ENCODE results near the gene HOXB8. TPM values are rescaled to one million over a fixed set of nuclear protein-coding genes. Genes with fewer than 3 reads are reported as not detected.

HOXB8 gene
- total and polyA plus RNA-seq, 3 experiments from 2014 or later: not detected

GRCh38 chr17:48609759-48610281, 5.3 kb downstream of the HOXB8 start:
- Mint-ChIP-seq H3K4me1 (peaks cover 29 to 48% (median 41%) of the 10 kb centered on the region in 3 donors), H3K27me3 (peaks cover 71 to 78% of the 10 kb centered on the region in 2 donors), H3K9me3 (peaks cover 0 to 3% (median 0%) of the 10 kb centered on the region in 5 donors), H3K4me3 (peak overlapping the region; percentile 75 to 98 (median 93)), H3K27ac (peak overlapping the region in 1 of 8 donors; percentile 11), H3K36me3 (peaks cover 0 to 6% (median 0%) of the 10 kb centered on the region in 3 donors)
- DNase-seq: no peak
- Histone ChIP-seq H3K4me1 (ENCODE audit: insufficient read depth, low read length) (peaks cover 44% of the 10 kb centered on the region), H3K27ac (ENCODE audit: low read depth, low read length) (peak overlapping the region; percentile 57), H3K27me3 (ENCODE audit: insufficient read depth, low read length, poor library complexity, severe bottlenecking) (peaks cover 46% of the 10 kb centered on the region), H3K4me3 (ENCODE audit: low read length) (peak overlapping the region; percentile 90), H3K36me3 (ENCODE audit: insufficient read depth, low read length) (no peaks in the 10 kb centered on the region), H3K9me3 (ENCODE audit: low read length) (no peaks in the 10 kb centered on the region)
- POLR2A ChIA-PET: interaction anchor here (0.6 to 0.9 kb wide), 2 partner anchors 9 to 15 kb away, joined by 3 read pairs; no protein-coding TSS in a partner anchor
- CTCF ChIA-PET: interaction anchor here (1.0 to 2.1 kb wide), 4 partner anchors 8 to 347 kb away, joined by 3 to 8 read pairs (median 6); partner anchors contain the start of gene HOXB5

DNA sequence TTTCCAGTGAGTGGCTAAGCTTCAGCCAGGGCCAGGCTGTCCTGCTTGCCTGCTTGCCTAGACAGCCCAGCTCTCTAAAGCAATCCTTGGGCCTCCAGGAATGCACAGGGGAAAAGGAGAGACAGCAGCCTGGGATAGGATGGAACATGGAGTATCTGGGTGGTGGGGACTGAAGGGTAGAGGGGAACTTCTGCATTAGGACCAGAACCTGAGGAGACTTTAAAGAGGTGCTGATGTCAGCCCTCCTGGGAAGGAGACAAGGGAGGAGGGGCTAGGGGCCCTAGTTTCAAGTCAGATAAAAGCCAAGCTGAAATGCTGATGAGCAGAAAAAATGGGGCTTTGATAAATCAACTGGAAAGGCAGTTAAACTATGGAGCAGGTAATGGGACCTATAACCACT, 6.1 kb downstream of the HOXB8 start:
- H3K27ac ChIP-seq (ENCODE audit: low read depth, low read length): peak overlapping the region; percentile 57
- Mint-ChIP-seq H3K4me1 (peaks cover 28 to 48% (median 41%) of the 10 kb centered on the region in 3 donors), H3K27me3 (peaks cover 73 to 79% of the 10 kb centered on the region in 2 donors), H3K36me3 (peaks cover 0 to 6% (median 0%) of the 10 kb centered on the region in 3 donors), H3K4me3 (peak overlapping the region; percentile 10 to 97 (median 66)), H3K27ac (peak overlapping the region in 2 of 8 donors; percentile 7 to 48), H3K9me3 (peaks cover 0 to 3% (median 0%) of the 10 kb centered on the region in 5 donors)
- no peak overlapping the region for H3K4me3 ChIP-seq (ENCODE audit: low read length)
- H3K9me3 ChIP-seq (ENCODE audit: low read length): no peaks in the 10 kb centered on the region
- ChIA-PET POLR2A (interaction anchor here (0.9 to 1.0 kb wide), 2 partner anchors 10 to 16 kb away, joined by 3 read pairs; partner anchors contain the start of gene HOXB5), CTCF (interaction anchor here (1.3 to 2.1 kb wide), 2 partner anchors 9 to 16 kb away, joined by 3 to 8 read pairs; partner anchors contain the start of gene HOXB5)
- peaks cover 47% of the 10 kb centered on the region for H3K27me3 ChIP-seq (ENCODE audit: insufficient read depth, low read length, poor library complexity, severe bottlenecking)
- DNase-seq: no peak
- H3K4me1 ChIP-seq (ENCODE audit: insufficient read depth, low read length): peaks cover 36% of the 10 kb centered on the region
- no peaks in the 10 kb centered on the region for H3K36me3 ChIP-seq (ENCODE audit: insufficient read depth, low read length)

DNA sequence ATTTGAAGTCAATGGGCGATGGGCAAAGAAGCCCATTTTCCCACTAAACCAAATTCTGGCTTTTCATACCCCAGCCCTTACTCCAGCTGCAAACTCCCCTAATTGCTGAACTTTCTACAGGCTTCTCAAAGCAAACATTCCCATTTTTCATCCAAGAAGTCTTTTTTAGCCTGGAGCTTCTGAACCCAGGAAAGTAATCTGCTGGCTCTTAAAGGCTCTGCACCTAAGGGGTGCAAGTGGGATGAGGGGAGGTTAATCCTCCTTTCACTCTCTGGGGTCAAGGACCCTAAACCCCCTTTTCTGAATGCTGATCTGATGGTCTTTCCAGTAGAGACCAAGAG, 6.6 kb downstream of the HOXB8 start:
- ChIA-PET CTCF (interaction anchor here (1.3 kb wide), 1 partner anchor 8 kb away, joined by 3 read pairs; no protein-coding TSS in a partner anchor), POLR2A (interaction anchor here (1.0 kb wide), 1 partner anchor 15 kb away, joined by 3 read pairs; the partner anchor contains the start of gene HOXB5)
- peak overlapping the region in 1 of 8 donors; percentile 48 for H3K27ac Mint-ChIP-seq
- Histone ChIP-seq H3K27me3 (ENCODE audit: insufficient read depth, low read length, poor library complexity, severe bottlenecking) (peaks cover 47% of the 10 kb centered on the region), H3K36me3 (ENCODE audit: insufficient read depth, low read length) (no peaks in the 10 kb centered on the region), H3K4me1 (ENCODE audit: insufficient read depth, low read length) (peaks cover 31% of the 10 kb centered on the region), H3K9me3 (ENCODE audit: low read length) (no peaks in the 10 kb centered on the region), H3K27ac (ENCODE audit: low read depth, low read length) (no peak overlapping the region), H3K4me3 (ENCODE audit: low read length) (no peak overlapping the region)
- no peak for DNase-seq
- H3K4me1 Mint-ChIP-seq: peaks cover 23 to 47% (median 39%) of the 10 kb centered on the region in 3 donors
- H3K9me3 Mint-ChIP-seq: peaks cover 0 to 1% (median 0%) of the 10 kb centered on the region in 5 donors
- H3K36me3 Mint-ChIP-seq: peaks cover 0 to 6% (median 0%) of the 10 kb centered on the region in 3 donors
- peaks cover 73 to 79% of the 10 kb centered on the region in 2 donors for H3K27me3 Mint-ChIP-seq
- peak overlapping the region in 3 of 7 donors; percentile 65 to 93 (median 66) for H3K4me3 Mint-ChIP-seq

- no peak overlapping the region for H3K27ac ChIP-seq (ENCODE audit: low read depth, low read length)
- H3K4me1 Mint-ChIP-seq: peaks cover 17 to 47% (median 35%) of the 10 kb centered on the region in 3 donors
- H3K4me3 Mint-ChIP-seq: peak overlapping the region in 1 of 7 donors; percentile 29
- DNase-seq: no peak
- no peaks in the 10 kb centered on the region for H3K9me3 ChIP-seq (ENCODE audit: low read length)
- H3K36me3 ChIP-seq (ENCODE audit: insufficient read depth, low read length): no peaks in the 10 kb centered on the region
- no peaks in the 10 kb centered on the region for H3K9me3 Mint-ChIP-seq
- peaks cover 20% of the 10 kb centered on the region for H3K4me1 ChIP-seq (ENCODE audit: insufficient read depth, low read length)
- peak overlapping the region in 1 of 8 donors; percentile 1 for H3K27ac Mint-ChIP-seq
- H3K4me3 ChIP-seq (ENCODE audit: low read length): no peak overlapping the region
- peaks cover 78 to 83% of the 10 kb centered on the region in 2 donors for H3K27me3 Mint-ChIP-seq
- ChIA-PET POLR2A (no interaction called here), CTCF (no interaction called here)
- peaks cover 0 to 6% (median 0%) of the 10 kb centered on the region in 3 donors for H3K36me3 Mint-ChIP-seq
- H3K27me3 ChIP-seq (ENCODE audit: insufficient read depth, low read length, poor library complexity, severe bottlenecking): peaks cover 53% of the 10 kb centered on the region
Measured at GRCh38 chr17:48606892-48607614, 8.0 kb downstream of the HOXB8 start.

- H3K4me1 Mint-ChIP-seq: peaks cover 16 to 46% (median 32%) of the 10 kb centered on the region in 3 donors
- peaks cover 0 to 6% (median 0%) of the 10 kb centered on the region in 3 donors for H3K36me3 Mint-ChIP-seq
- Histone ChIP-seq H3K4me1 (ENCODE audit: insufficient read depth, low read length) (peaks cover 15% of the 10 kb centered on the region), H3K27ac (ENCODE audit: low read depth, low read length) (no peak overlapping the region), H3K27me3 (ENCODE audit: insufficient read depth, low read length, poor library complexity, severe bottlenecking) (peaks cover 53% of the 10 kb centered on the region), H3K4me3 (ENCODE audit: low read length) (no peak overlapping the region), H3K9me3 (ENCODE audit: low read length) (no peaks in the 10 kb centered on the region), H3K36me3 (ENCODE audit: insufficient read depth, low read length) (no peaks in the 10 kb centered on the region)
- H3K27me3 Mint-ChIP-seq: peaks cover 80 to 85% of the 10 kb centered on the region in 2 donors
- CTCF ChIA-PET: no interaction called here
- POLR2A ChIA-PET: no interaction called here
- H3K27ac Mint-ChIP-seq: peak overlapping the region in 1 of 8 donors; percentile 1
- peak overlapping the region in 1 of 7 donors; percentile 29 for H3K4me3 Mint-ChIP-seq
- no peak for DNase-seq
- no peaks in the 10 kb centered on the region for H3K9me3 Mint-ChIP-seq
Measured at GRCh38 chr17:48605991-48606891, 8.9 kb downstream of the HOXB8 start.

DNA sequence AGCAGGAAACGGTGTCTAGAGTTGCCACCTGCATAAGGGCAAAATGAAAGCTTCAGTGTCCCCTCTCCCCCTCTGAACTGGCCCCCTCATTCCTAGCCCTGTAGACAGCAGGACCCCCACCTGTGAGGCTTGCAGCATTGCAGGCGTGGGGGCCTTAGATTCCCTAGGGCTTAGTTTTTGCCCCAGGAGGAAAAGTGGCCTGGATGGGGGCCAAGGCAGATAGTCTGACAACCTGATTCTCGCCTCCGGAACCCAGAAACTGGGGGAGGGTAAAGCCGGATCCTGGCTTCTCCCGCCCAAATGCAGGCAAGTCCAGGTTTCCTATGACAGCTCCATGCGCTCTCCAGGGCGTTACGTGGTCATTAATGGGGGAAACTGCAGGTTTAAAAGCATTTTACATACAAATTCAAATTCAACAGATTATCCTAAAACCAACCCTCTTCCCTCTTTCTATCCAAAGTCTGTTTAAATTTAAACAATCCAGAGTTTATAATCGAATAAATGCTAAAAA, 9.6 kb downstream of the HOXB8 start:
- POLR2A ChIA-PET: no interaction called here
- no peak overlapping the region for H3K4me3 ChIP-seq (ENCODE audit: low read length)
- CTCF ChIA-PET: no interaction called here
- H3K36me3 Mint-ChIP-seq: no peaks in the 10 kb centered on the region
- no peaks in the 10 kb centered on the region for H3K9me3 ChIP-seq (ENCODE audit: low read length)
- no peaks in the 10 kb centered on the region for H3K9me3 Mint-ChIP-seq
- no peak overlapping the region for H3K27ac Mint-ChIP-seq
- H3K36me3 ChIP-seq (ENCODE audit: insufficient read depth, low read length): no peaks in the 10 kb centered on the region
- peaks cover 51% of the 10 kb centered on the region for H3K27me3 ChIP-seq (ENCODE audit: insufficient read depth, low read length, poor library complexity, severe bottlenecking)
- H3K4me3 Mint-ChIP-seq: peak overlapping the region in 1 of 7 donors; percentile 53
- DNase-seq: no peak
- H3K4me1 Mint-ChIP-seq: peaks cover 11 to 39% (median 26%) of the 10 kb centered on the region in 3 donors
- peaks cover 7% of the 10 kb centered on the region for H3K4me1 ChIP-seq (ENCODE audit: insufficient read depth, low read length)
- peak overlapping the region; percentile 40 for H3K27ac ChIP-seq (ENCODE audit: low read depth, low read length)
- H3K27me3 Mint-ChIP-seq: peaks cover 81 to 86% of the 10 kb centered on the region in 2 donors

- ChIA-PET POLR2A (no interaction called here), CTCF (no interaction called here)
- Histone ChIP-seq H3K4me1 (ENCODE audit: insufficient read depth, low read length) (peaks cover 3% of the 10 kb centered on the region), H3K9me3 (ENCODE audit: low read length) (no peaks in the 10 kb centered on the region), H3K36me3 (ENCODE audit: insufficient read depth, low read length) (no peaks in the 10 kb centered on the region), H3K4me3 (ENCODE audit: low read length) (no peak within 1 kb of the TSS), H3K27me3 (ENCODE audit: insufficient read depth, low read length, poor library complexity, severe bottlenecking) (peaks cover 52% of the 10 kb centered on the region), H3K27ac (ENCODE audit: low read depth, low read length) (peak within 1 kb of the TSS; percentile 40)
- Mint-ChIP-seq H3K36me3 (no peaks in the 10 kb centered on the region), H3K4me3 (peak within 1 kb of the TSS in 4 of 7 donors; percentile 4 to 53 (median 17)), H3K9me3 (no peaks in the 10 kb centered on the region), H3K27ac (peak within 1 kb of the TSS in 1 of 8 donors; percentile 24), H3K4me1 (peaks cover 11 to 34% (median 26%) of the 10 kb centered on the region in 3 donors), H3K27me3 (peaks cover 86 to 92% of the 10 kb centered on the region in 2 donors)
- DNase-seq: no peak
Measured at GRCh38 chr17:48604770-48605329, 10.2 kb downstream of the HOXB8 start, which contains the start of gene HOXB6. Gene HOXB6, minus strand, starts transcription at chr17:48604986. Its CDS starts 6,836 bp downstream, at chr17:48598150.

All from CD8-positive, alpha-beta memory T cell (primary cell).